ENCODE measurements around the gene CYSTM1.
A peak's percentile ranks its signal among the peaks of the same experiment; 100 is the strongest.

Gene CYSTM1

GRCh38 chr5:140234377-140234989 is 59.5 kb downstream of the CYSTM1 start:
- ChIA-PET CTCF (interaction anchor here (2.3 kb wide), 1 partner anchor 10 kb away, joined by 6 read pairs; no protein-coding TSS in a partner anchor), POLR2A (no interaction called here)
- no peak for DNase-seq (ENCODE audit: extremely low spot score)
- no peak for TF ChIP-seq CTBP1 (IDR thresholded peaks at IDR 0.05; ENCODE audit: borderline replicate concordance)
- TF ChIP-seq FOXM1 (IDR thresholded peaks at IDR 0.05; ENCODE audit: borderline replicate concordance): no peak
- TF ChIP-seq ZNF384 (IDR thresholded peaks at IDR 0.05): no peak
- no peak for TF ChIP-seq FOXA1 (IDR thresholded peaks at IDR 0.05)
- TF ChIP-seq SUZ12 (IDR thresholded peaks at IDR 0.05): no peak
- TF ChIP-seq ELF4 (IDR thresholded peaks at IDR 0.05): no peak
- no peak for TF ChIP-seq LEF1 (IDR thresholded peaks at IDR 0.05; ENCODE audit: borderline replicate concordance)
- no peak for TF ChIP-seq TARDBP (IDR thresholded peaks at IDR 0.05)
- TF ChIP-seq FOXK2 (IDR thresholded peaks at IDR 0.05): no peak
- no peak for TF ChIP-seq ARNT (IDR thresholded peaks at IDR 0.05)
- TF ChIP-seq, protein P1, sequence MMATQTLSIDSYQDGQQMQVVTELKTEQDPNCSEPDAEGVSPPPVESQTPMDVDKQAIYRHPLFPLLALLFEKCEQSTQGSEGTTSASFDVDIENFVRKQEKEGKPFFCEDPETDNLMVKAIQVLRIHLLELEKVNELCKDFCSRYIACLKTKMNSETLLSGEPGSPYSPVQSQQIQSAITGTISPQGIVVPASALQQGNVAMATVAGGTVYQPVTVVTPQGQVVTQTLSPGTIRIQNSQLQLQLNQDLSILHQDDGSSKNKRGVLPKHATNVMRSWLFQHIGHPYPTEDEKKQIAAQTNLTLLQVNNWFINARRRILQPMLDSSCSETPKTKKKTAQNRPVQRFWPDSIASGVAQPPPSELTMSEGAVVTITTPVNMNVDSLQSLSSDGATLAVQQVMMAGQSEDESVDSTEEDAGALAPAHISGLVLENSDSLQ (IDR thresholded peaks at IDR 0.05): no peak
- no peak for TF ChIP-seq SP1 (IDR thresholded peaks at IDR 0.05)
- no peak for TF ChIP-seq HDGF (IDR thresholded peaks at IDR 0.05; ENCODE audit: borderline replicate concordance)
- TF ChIP-seq L3MBTL2 (conservative IDR thresholded peaks at IDR 0.05): no peak
- no peak for TF ChIP-seq NFRKB (IDR thresholded peaks at IDR 0.05)
- no peak for TF ChIP-seq BHLHE40 (IDR thresholded peaks at IDR 0.05; ENCODE audit: borderline replicate concordance)

DNA sequence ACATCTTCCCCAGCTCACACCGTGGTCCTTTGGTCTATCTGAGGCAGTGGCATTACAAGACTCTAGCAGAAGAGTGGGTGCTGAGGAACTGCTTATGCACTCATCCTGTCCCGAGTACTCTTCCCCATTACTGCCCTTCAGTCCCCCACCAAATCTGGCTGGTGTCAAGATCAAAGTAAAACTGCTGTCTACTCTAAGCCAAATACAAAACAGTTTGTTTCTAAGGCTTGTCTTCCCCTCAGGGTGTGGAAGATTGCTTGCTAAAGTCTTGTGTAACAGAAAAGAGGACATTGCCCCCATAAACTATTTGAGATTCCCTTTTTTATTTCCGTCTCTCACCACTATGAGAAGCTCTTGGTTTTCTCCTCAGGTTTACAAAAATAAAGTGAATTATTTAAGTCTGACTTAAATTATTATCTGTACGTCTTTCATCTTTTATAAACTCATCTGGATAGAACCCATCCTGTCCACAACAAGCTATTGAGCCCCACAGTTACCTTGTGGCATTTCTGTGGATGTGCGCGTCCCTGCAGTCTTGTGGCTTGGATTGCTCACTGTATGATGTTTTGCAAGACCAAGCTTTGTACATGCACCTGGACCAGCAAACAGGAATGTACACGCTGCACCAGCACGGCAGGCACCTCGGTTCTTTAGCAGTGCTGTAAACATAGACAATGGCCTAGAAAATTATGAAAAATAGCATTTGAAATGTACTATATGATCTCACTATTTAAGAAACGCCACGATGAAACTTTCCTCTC is 61.0 kb downstream of the CYSTM1 start:
- POLR2A ChIA-PET: interaction anchor here (0.6 kb wide), 1 partner anchor 20 kb away, joined by 3 read pairs; no protein-coding TSS in a partner anchor
- TF ChIP-seq ZNF384 (IDR thresholded peaks at IDR 0.05): no peak
- TF ChIP-seq FOXA1 (IDR thresholded peaks at IDR 0.05): no peak
- no peak for TF ChIP-seq SP1 (IDR thresholded peaks at IDR 0.05)
- no peak for TF ChIP-seq TARDBP (IDR thresholded peaks at IDR 0.05)
- no peak for TF ChIP-seq FOXM1 (IDR thresholded peaks at IDR 0.05; ENCODE audit: borderline replicate concordance)
- TF ChIP-seq ELF4 (IDR thresholded peaks at IDR 0.05): no peak
- TF ChIP-seq HDGF (IDR thresholded peaks at IDR 0.05; ENCODE audit: borderline replicate concordance): no peak
- TF ChIP-seq ARNT (IDR thresholded peaks at IDR 0.05): no peak
- CTCF ChIA-PET: interaction anchor here (1.4 kb wide), 1 partner anchor 116 kb away, joined by 4 read pairs; no protein-coding TSS in a partner anchor
- DNase-seq (ENCODE audit: extremely low spot score): no peak

- TF ChIP-seq ARNT (IDR thresholded peaks at IDR 0.05) (no peak), CTBP1 (IDR thresholded peaks at IDR 0.05; ENCODE audit: borderline replicate concordance) (no peak), SP1 (IDR thresholded peaks at IDR 0.05) (no peak), SUZ12 (IDR thresholded peaks at IDR 0.05) (no peak), ELF4 (IDR thresholded peaks at IDR 0.05) (no peak), FOXK2 (IDR thresholded peaks at IDR 0.05) (no peak)
- ChIA-PET POLR2A (interaction anchor here (0.6 kb wide), 1 partner anchor 21 kb away, joined by 3 read pairs; no protein-coding TSS in a partner anchor), CTCF (interaction anchor here (1.6 to 7.9 kb wide), 2 partner anchors 109 to 122 kb away, joined by 9 to 81 read pairs; partner anchors contain the start of gene HBEGF)
- DNase-seq (ENCODE audit: extremely low spot score): no peak
Measured at GRCh38 chr5:140236891-140237598, 62.1 kb downstream of the CYSTM1 start.

- no peak for TF ChIP-seq SP1 (IDR thresholded peaks at IDR 0.05)
- TF ChIP-seq ARNT (IDR thresholded peaks at IDR 0.05): no peak
- TF ChIP-seq FOXA1 (IDR thresholded peaks at IDR 0.05): no peak
- TF ChIP-seq LEF1 (IDR thresholded peaks at IDR 0.05; ENCODE audit: borderline replicate concordance): no peak
- ChIA-PET CTCF (interaction anchor here (1.4 to 10.4 kb wide), 6 partner anchors 18 to 120 kb away, joined by 3 to 174 read pairs (median 45); partner anchors contain the start of gene HBEGF), POLR2A (interaction anchor here (0.9 to 3.1 kb wide), 2 partner anchors 65 to 120 kb away, joined by 3 to 9 read pairs; partner anchors contain the start of gene PFDN1)
- DNase-seq (ENCODE audit: extremely low spot score): no peak
Measured at GRCh38 chr5:140238756-140239155, 63.8 kb downstream of the CYSTM1 start.

GRCh38 chr5:140239461-140239860 is 64.5 kb downstream of the CYSTM1 start:
- TF ChIP-seq NFRKB (IDR thresholded peaks at IDR 0.05) (no peak), FOXK2 (IDR thresholded peaks at IDR 0.05) (no peak), ARNT (IDR thresholded peaks at IDR 0.05) (no peak), ZNF384 (IDR thresholded peaks at IDR 0.05) (no peak), HDGF (IDR thresholded peaks at IDR 0.05; ENCODE audit: borderline replicate concordance) (no peak), SUZ12 (IDR thresholded peaks at IDR 0.05) (no peak), TARDBP (IDR thresholded peaks at IDR 0.05) (no peak), SP1 (IDR thresholded peaks at IDR 0.05) (no peak)
- POLR2A ChIA-PET: interaction anchor here (3.1 to 8.4 kb wide), 2 partner anchors 64 to 106 kb away, joined by 9 to 117 read pairs; partner anchors contain the start of genes HBEGF and PFDN1

GRCh38 chr5:140239939-140240700 is 65.1 kb downstream of the CYSTM1 start:
- DNase-seq (ENCODE audit: extremely low spot score): peak; percentile 80
- no peak for TF ChIP-seq LEF1 (IDR thresholded peaks at IDR 0.05; ENCODE audit: borderline replicate concordance)
- no peak for TF ChIP-seq HDGF (IDR thresholded peaks at IDR 0.05; ENCODE audit: borderline replicate concordance)
- TF ChIP-seq ARNT (IDR thresholded peaks at IDR 0.05): no peak
- TF ChIP-seq FOXA1 (IDR thresholded peaks at IDR 0.05): no peak
- TF ChIP-seq FOXM1 (IDR thresholded peaks at IDR 0.05; ENCODE audit: borderline replicate concordance): no peak
- no peak for TF ChIP-seq ZNF384 (IDR thresholded peaks at IDR 0.05)
- no peak for TF ChIP-seq ELF4 (IDR thresholded peaks at IDR 0.05)
- no peak for TF ChIP-seq TARDBP (IDR thresholded peaks at IDR 0.05)
- no peak for TF ChIP-seq BHLHE40 (IDR thresholded peaks at IDR 0.05; ENCODE audit: borderline replicate concordance)
- TF ChIP-seq SUZ12 (IDR thresholded peaks at IDR 0.05): no peak
- no peak for TF ChIP-seq FOXK2 (IDR thresholded peaks at IDR 0.05)
- TF ChIP-seq, protein P1 (IDR thresholded peaks at IDR 0.05): no peak
- no peak for TF ChIP-seq CTBP1 (IDR thresholded peaks at IDR 0.05; ENCODE audit: borderline replicate concordance)
- no peak for TF ChIP-seq NFRKB (IDR thresholded peaks at IDR 0.05)
- ChIA-PET POLR2A (interaction anchor here (1.4 to 8.4 kb wide), 3 partner anchors 63 to 115 kb away, joined by 3 to 117 read pairs (median 9); partner anchors contain the start of genes HBEGF and PFDN1), CTCF (interaction anchor here (0.6 to 10.4 kb wide), 25 partner anchors 9 to 133 kb away, joined by 3 to 174 read pairs (median 6); partner anchors contain the start of gene HBEGF)

More at GRCh38 chr5:140239461-140239860, 64.5 kb downstream of the CYSTM1 start:
- DNase-seq (ENCODE audit: extremely low spot score): no peak
- CTCF ChIA-PET: interaction anchor here (0.8 to 10.4 kb wide), 21 partner anchors 9 to 134 kb away, joined by 3 to 174 read pairs (median 6); partner anchors contain the start of gene HBEGF

All from HEK293T (cell line).